ENCODE data around the gene CPVL.

Gene CPVL

GRCh38 chr7:29040579-29040925 lies 105.8 kb downstream of the CPVL start:
- DNase-seq = no peak

- no peak for DNase-seq
These were observed 106.3 kb downstream of the CPVL start for GRCh38 chr7:29039821-29040578.

- DNase-seq = no peak
These were observed 107.9 kb downstream of the CPVL start for GRCh38 chr7:29038463-29038862.

- no peak for DNase-seq
These were observed 111.1 kb downstream of the CPVL start for GRCh38 chr7:29035044-29035740.

- no peak for DNase-seq
These were observed 112.8 kb downstream of the CPVL start for GRCh38 chr7:29033584-29033983.

GRCh38 chr7:29032146-29032545 lies 114.2 kb downstream of the CPVL start:
- DNase-seq = no peak

- DNase-seq = no peak
These were observed 115.5 kb downstream of the CPVL start for GRCh38 chr7:29030781-29031275.

GRCh38 chr7:29022291-29022988 lies 123.9 kb downstream of the CPVL start:
- DNase-seq = no peak

GRCh38 chr7:29019896-29020295 lies 126.4 kb downstream of the CPVL start:
- DNase-seq = no peak

- no peak for DNase-seq
These were observed 127.0 kb downstream of the CPVL start for GRCh38 chr7:29019387-29019786.

GRCh38 chr7:29017713-29018112 lies 128.6 kb downstream of the CPVL start:
- no peak for DNase-seq

GRCh38 chr7:29014725-29015124 lies 131.6 kb downstream of the CPVL start:
- no peak for DNase-seq

- DNase-seq = no peak
These were observed 132.4 kb downstream of the CPVL start for GRCh38 chr7:29013931-29014330.

GRCh38 chr7:29013082-29013695 lies 133.1 kb downstream of the CPVL start:
- DNase-seq = no peak

GRCh38 chr7:29009947-29010346 lies 136.4 kb downstream of the CPVL start:
- DNase-seq = no peak

- DNase-seq = no peak
These were observed 137.7 kb downstream of the CPVL start for GRCh38 chr7:29008590-29008989.

GRCh38 chr7:29007127-29007526 lies 139.2 kb downstream of the CPVL start:
- DNase-seq = no peak

- no peak for DNase-seq
These were observed 140.5 kb downstream of the CPVL start for GRCh38 chr7:29005829-29006228.

- DNase-seq = no peak
These were observed 140.9 kb downstream of the CPVL start for GRCh38 chr7:29005406-29005805.

GRCh38 chr7:29003703-29004102 lies 142.6 kb downstream of the CPVL start:
- no peak for DNase-seq

GRCh38 chr7:29000717-29001076 lies 145.6 kb downstream of the CPVL start:
- no peak for DNase-seq

GRCh38 chr7:28999895-29000716 lies 146.2 kb downstream of the CPVL start:
- DNase-seq = no peak

GRCh38 chr7:28999427-28999826 lies 146.9 kb downstream of the CPVL start:
- no peak for DNase-seq

Data from stimulated activated CD4-positive, alpha-beta T cell treated with anti-CD3 and anti-CD28 coated beads, Interleukin-4, amount 100 ng/mL, for 1 hour (primary cell).